Measurements from ENCODE around the gene RREB1.

DNA sequence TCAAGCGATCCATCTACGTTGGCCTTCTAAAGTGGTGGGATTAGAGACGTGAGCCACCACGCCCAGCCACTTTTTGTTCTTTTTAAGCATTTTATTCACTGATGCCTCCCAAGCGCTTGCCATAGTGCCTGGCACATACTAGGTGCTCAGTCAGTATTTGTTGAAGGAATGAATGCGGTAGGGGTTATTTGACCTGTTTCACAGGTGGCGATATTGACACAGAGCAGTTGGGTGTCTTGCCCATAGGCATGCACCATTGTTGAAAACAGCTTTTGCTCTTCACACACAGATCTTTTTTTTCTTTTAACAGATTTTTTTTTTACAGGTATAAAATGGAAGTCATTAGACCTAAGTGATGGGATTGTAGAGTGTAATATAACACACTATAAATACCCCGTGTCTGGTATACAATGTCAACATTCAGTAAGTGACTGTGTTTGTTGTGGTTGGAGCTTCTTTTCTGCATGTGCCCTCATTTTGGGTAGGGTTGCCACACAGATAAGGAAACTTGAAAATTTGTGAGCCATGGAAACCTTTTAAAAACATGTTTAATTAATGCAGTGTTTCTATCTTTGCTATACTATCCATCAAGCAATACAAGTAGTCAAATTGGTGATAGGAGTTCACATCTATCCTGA lies 24.8 kb downstream of the RREB1 start:
- TF ChIP-seq, protein P1, sequence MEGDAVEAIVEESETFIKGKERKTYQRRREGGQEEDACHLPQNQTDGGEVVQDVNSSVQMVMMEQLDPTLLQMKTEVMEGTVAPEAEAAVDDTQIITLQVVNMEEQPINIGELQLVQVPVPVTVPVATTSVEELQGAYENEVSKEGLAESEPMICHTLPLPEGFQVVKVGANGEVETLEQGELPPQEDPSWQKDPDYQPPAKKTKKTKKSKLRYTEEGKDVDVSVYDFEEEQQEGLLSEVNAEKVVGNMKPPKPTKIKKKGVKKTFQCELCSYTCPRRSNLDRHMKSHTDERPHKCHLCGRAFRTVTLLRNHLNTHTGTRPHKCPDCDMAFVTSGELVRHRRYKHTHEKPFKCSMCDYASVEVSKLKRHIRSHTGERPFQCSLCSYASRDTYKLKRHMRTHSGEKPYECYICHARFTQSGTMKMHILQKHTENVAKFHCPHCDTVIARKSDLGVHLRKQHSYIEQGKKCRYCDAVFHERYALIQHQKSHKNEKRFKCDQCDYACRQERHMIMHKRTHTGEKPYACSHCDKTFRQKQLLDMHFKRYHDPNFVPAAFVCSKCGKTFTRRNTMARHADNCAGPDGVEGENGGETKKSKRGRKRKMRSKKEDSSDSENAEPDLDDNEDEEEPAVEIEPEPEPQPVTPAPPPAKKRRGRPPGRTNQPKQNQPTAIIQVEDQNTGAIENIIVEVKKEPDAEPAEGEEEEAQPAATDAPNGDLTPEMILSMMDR (IDR thresholded peaks at IDR 0.05; ENCODE audit: poor library complexity, severe bottlenecking): no peak
- TF ChIP-seq MXI1 (conservative IDR thresholded peaks at IDR 0.05; ENCODE audit: poor library complexity, severe bottlenecking) (no peak), EZH2 (IDR thresholded peaks at IDR 0.05; ENCODE audit: borderline replicate concordance, insufficient read depth, low read length, poor library complexity, severe bottlenecking) (no peak), EP300 (conservative IDR thresholded peaks at IDR 0.05; ENCODE audit: poor library complexity, severe bottlenecking) (no peak), TAF1 (IDR thresholded peaks at IDR 0.05; ENCODE audit: low read depth) (no peak), SMC3 (conservative IDR thresholded peaks at IDR 0.05; ENCODE audit: poor library complexity) (no peak)
- TF ChIP-seq, protein P2, sequence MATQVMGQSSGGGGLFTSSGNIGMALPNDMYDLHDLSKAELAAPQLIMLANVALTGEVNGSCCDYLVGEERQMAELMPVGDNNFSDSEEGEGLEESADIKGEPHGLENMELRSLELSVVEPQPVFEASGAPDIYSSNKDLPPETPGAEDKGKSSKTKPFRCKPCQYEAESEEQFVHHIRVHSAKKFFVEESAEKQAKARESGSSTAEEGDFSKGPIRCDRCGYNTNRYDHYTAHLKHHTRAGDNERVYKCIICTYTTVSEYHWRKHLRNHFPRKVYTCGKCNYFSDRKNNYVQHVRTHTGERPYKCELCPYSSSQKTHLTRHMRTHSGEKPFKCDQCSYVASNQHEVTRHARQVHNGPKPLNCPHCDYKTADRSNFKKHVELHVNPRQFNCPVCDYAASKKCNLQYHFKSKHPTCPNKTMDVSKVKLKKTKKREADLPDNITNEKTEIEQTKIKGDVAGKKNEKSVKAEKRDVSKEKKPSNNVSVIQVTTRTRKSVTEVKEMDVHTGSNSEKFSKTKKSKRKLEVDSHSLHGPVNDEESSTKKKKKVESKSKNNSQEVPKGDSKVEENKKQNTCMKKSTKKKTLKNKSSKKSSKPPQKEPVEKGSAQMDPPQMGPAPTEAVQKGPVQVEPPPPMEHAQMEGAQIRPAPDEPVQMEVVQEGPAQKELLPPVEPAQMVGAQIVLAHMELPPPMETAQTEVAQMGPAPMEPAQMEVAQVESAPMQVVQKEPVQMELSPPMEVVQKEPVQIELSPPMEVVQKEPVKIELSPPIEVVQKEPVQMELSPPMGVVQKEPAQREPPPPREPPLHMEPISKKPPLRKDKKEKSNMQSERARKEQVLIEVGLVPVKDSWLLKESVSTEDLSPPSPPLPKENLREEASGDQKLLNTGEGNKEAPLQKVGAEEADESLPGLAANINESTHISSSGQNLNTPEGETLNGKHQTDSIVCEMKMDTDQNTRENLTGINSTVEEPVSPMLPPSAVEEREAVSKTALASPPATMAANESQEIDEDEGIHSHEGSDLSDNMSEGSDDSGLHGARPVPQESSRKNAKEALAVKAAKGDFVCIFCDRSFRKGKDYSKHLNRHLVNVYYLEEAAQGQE (IDR thresholded peaks at IDR 0.05; ENCODE audit: borderline replicate concordance): no peak
